HepG2 (cell line): ENCODE results near the gene PPP3CB. TPM values are rescaled to one million over a fixed set of nuclear protein-coding genes. Genes with fewer than 3 reads are reported as not detected.

Experiments
- ATAC-seq: fragments of 200-7000 bp; cut with Tn5 transposase; 3 replicates; pipeline ENCODE4 v1.9.1; 2020; ENCODE audit warnings: mild to moderate bottlenecking, moderate library complexity
- BruUV-seq: library from RNA; stranded (reverse); fragments of 400-500 nt; replicated peaks from 2 replicates; lab custom pipeline; 2021; lab: Mats Ljungman, UMichigan
- CTCF ChIA-PET: fragments of 300-600 bp; formaldehyde crosslinking; extraction: SDS; loops from one replicate; lab custom pipeline; 2021; ENCODE audit warnings: low total read pairs, inconsistent platforms, low intra/inter-chr PET ratio; lab: Yijun Ruan, JAX
- POLR2A ChIA-PET: fragments of 350-600 bp; sonication (Branson Sonifier 250); formaldehyde crosslinking; loops from one replicate; lab custom pipeline; 2020; ENCODE audit warnings: antibody characterized with exemption, inconsistent platforms; lab: Yijun Ruan, JAX
- DNase-seq: peaks from one replicate; pipeline ENCODE4 v3.0.0-alpha.2; 2015; ENCODE audit warnings: low spot score
- FAIRE-seq: peaks from 3 replicates; lab custom pipeline; 2011; peaks lifted over from hg19 to GRCh38; lab: Jason Lieb, UNC
- H2AFZ ChIP-seq: one replicate; pipeline ENCODE4 v1.6.1; 2011; ENCODE audit warnings: low read length, inconsistent platforms
- H3K27ac ChIP-seq: fragments of 300-600 bp; 3 replicates; pipeline ENCODE4 v1.8.0; 2011; ENCODE audit warnings: mixed run types, mild to moderate bottlenecking, mixed read lengths, low read length, inconsistent platforms; ENCODE audit not compliant: insufficient read depth; ENCODE audit errors: extremely low read length
- H3K27me3 ChIP-seq, 2 experiments: fragments of 200-600 bp in 1 of 2; 2 replicates in 1 of 2; 3 replicates in 1 of 2; pipeline versions ENCODE4 v1.6.0 to v1.8.0; 2011; ENCODE audit warnings: low read length in 2 of 2, mild to moderate bottlenecking in 2 of 2, moderate library complexity in 2 of 2, inconsistent platforms in 1 of 2; ENCODE audit not compliant: insufficient read depth in 2 of 2, control insufficient read depth in 1 of 2
- H3K36me3 ChIP-seq, 2 experiments: fragments of 200-600 bp in 1 of 2; replicated peaks in 1 of 2; 2 replicates in 1 of 2; 3 replicates in 1 of 2; pipeline versions ENCODE4 v1.5.1 to v1.8.0; 2011; ENCODE audit warnings: low read length in 2 of 2, inconsistent platforms in 1 of 2; ENCODE audit not compliant: insufficient read depth in 2 of 2, control insufficient read depth in 1 of 2
- H3K4me1 ChIP-seq: 2 replicates; pipeline ENCODE4 v1.5.1; 2012; ENCODE audit warnings: low read length, inconsistent platforms; ENCODE audit not compliant: insufficient read depth
- H3K4me2 ChIP-seq: 2 replicates; pipeline ENCODE4 v1.6.0; 2011; ENCODE audit warnings: low read depth, low read length, inconsistent platforms
- H3K4me3 ChIP-seq, 3 experiments: fragments of 200-600 bp in 1 of 3; sonication (generic), shearing (Covaris generic) in 1 of 3; replicated peaks in 1 of 3; 2 replicates each; pipeline ENCODE4 v1.5.1; 2011 to 2016; ENCODE audit warnings: low read length in 3 of 3, inconsistent platforms in 2 of 3, low read depth in 2 of 3, mild to moderate bottlenecking in 2 of 3, control low read depth in 1 of 3, mixed read lengths in 1 of 3; ENCODE audit not compliant: insufficient read depth in 1 of 3
- H3K79me2 ChIP-seq: one replicate; pipeline ENCODE4 v1.6.1; 2011; ENCODE audit warnings: low read length, inconsistent platforms; ENCODE audit not compliant: insufficient read depth
- H3K9ac ChIP-seq: 2 replicates; pipeline ENCODE4 v1.6.0; 2011; ENCODE audit warnings: mild to moderate bottlenecking, low read depth, low read length, inconsistent platforms; ENCODE audit not compliant: insufficient read depth
- H3K9me3 ChIP-seq: 2 replicates; pipeline ENCODE4 v1.5.1; 2012; ENCODE audit warnings: mild to moderate bottlenecking, low read length
- H4K20me1 ChIP-seq: 2 replicates; pipeline ENCODE4 v1.6.0; 2011; ENCODE audit warnings: inconsistent platforms, mild to moderate bottlenecking, low read length, moderate library complexity; ENCODE audit not compliant: insufficient read depth
- ARNT2 ChIP-seq: sonication (generic); formaldehyde crosslinking; IDR thresholded peaks from 2 replicates; pipeline ENCODE4 v1.8.0; 2022; ENCODE audit warnings: mild to moderate bottlenecking, low read depth, missing genetic modification reagents, moderate library complexity
- ATF1 ChIP-seq: IDR thresholded peaks from 2 replicates; pipeline ENCODE4 v1.6.1; 2016; ENCODE audit warnings: mild to moderate bottlenecking, control low read depth
- KLF12 ChIP-seq: sonication (generic); formaldehyde crosslinking; IDR thresholded peaks from 2 replicates; pipeline ENCODE4 v1.4.0; 2020; ENCODE audit warnings: missing genetic modification reagents, borderline replicate concordance
- MAFG ChIP-seq: sonication (generic); formaldehyde crosslinking; IDR thresholded peaks from 2 replicates; pipeline ENCODE4 v1.5.1; 2020; ENCODE audit warnings: mild to moderate bottlenecking, missing genetic modification reagents
- MIXL1 ChIP-seq: IDR thresholded peaks from 2 replicates; pipeline ENCODE4 v1.6.1; 2016
- NCOR1 ChIP-seq: fragments of 200-600 bp; sonication (generic); IDR thresholded peaks from 2 replicates; pipeline ENCODE4 v1.7.0; 2017; ENCODE audit warnings: antibody characterized with exemption, low read length, borderline replicate concordance
- REPIN1 ChIP-seq: sonication (generic); formaldehyde crosslinking; IDR thresholded peaks from 2 replicates; pipeline ENCODE4 v1.8.0; 2022; ENCODE audit warnings: missing genetic modification reagents, low read depth, mild to moderate bottlenecking, borderline replicate concordance
- TAF1 ChIP-seq: sonication (generic); formaldehyde crosslinking; IDR thresholded peaks from 2 replicates; pipeline ENCODE4 v1.4.0; 2020; ENCODE audit warnings: missing genetic modification reagents
- ZFP1 ChIP-seq: IDR thresholded peaks from 2 replicates; pipeline ENCODE4 v1.6.1; 2016
- ZMYM4 ChIP-seq: sonication (generic); formaldehyde crosslinking; IDR thresholded peaks from 2 replicates; pipeline ENCODE4 v1.8.1; 2023; ENCODE audit warnings: mild to moderate bottlenecking, missing genetic modification reagents
- ZNF136 ChIP-seq: sonication (generic); formaldehyde crosslinking; IDR thresholded peaks from 2 replicates; pipeline ENCODE4 v1.8.1; 2022; ENCODE audit warnings: low read depth, mild to moderate bottlenecking, moderate library complexity, missing genetic modification reagents
- ZNF335 ChIP-seq: sonication (generic); formaldehyde crosslinking; IDR thresholded peaks from 2 replicates; pipeline ENCODE4 v1.4.0; 2020; ENCODE audit warnings: missing genetic modification reagents
- ZNF33B ChIP-seq: sonication (generic); formaldehyde crosslinking; IDR thresholded peaks from 2 replicates; pipeline ENCODE4 v1.5.1; 2020; ENCODE audit warnings: mild to moderate bottlenecking, missing genetic modification reagents
- ZNF367 ChIP-seq: sonication (generic); formaldehyde crosslinking; IDR thresholded peaks from 2 replicates; pipeline ENCODE4 v1.4.0; 2020; ENCODE audit warnings: missing genetic modification reagents, borderline replicate concordance
- ZNF558 ChIP-seq: sonication (generic); formaldehyde crosslinking; IDR thresholded peaks from 2 replicates; pipeline ENCODE4 v1.9.0; 2022; ENCODE audit warnings: mild to moderate bottlenecking, missing genetic modification reagents, borderline replicate concordance
- ZNF879 ChIP-seq: sonication (generic); formaldehyde crosslinking; IDR thresholded peaks from 2 replicates; pipeline ENCODE4 v1.8.1; 2023; ENCODE audit warnings: missing genetic modification reagents
- WGBS: methylation state at CpG from one replicate; pipeline ENCODE4 v1.1.6; 2017; ENCODE audit warnings: low lambda C conversion rate; 5-methylcytosine and 5-hydroxymethylcytosine counted together
- in situ Hi-C: cut with HindIII; loops from 2 replicates; pipeline ENCODE4 v1.10.0; 2017; ENCODE audit warnings: low pct_unique_long_range_greater_than_20kb; ENCODE audit not compliant: extremely low pct_ligation_motif_present
- intact Hi-C: fragments of 100-400 bp; cut with micrococcal nuclease; formaldehyde crosslinking; loops from one replicate; pipeline ENCODE4 v1.10.0; 2022; ENCODE audit not compliant: unreplicated experiment
- polyA plus RNA-seq, 8 experiments: library from polyadenylated mRNA; depleted of rRNA in 3 of 8; stranded (reverse) in 7 of 8; unstranded in 1 of 8; fragments of >200 nt; fragmentation: Illumina TruSeq in 4 of 8; extraction: Trizol in 4 of 8; gene quantifications; 2 replicates each; pipeline versions ENCODE4 v1.2.1 to v1.2.3, GENCODE V29; 2011 to 2016; ENCODE audit warnings: low read depth in 4 of 8, missing spikeins in 1 of 8, mixed read lengths in 1 of 8; ENCODE audit not compliant: insufficient read depth in 1 of 8
- total RNA-seq, 5 experiments: library from RNA; depleted of rRNA; stranded (reverse); fragments of >200 nt; fragmentation: Illumina TruSeq; extraction: Trizol; gene quantifications; 2 replicates each; pipeline ENCODE4 v1.2.3, GENCODE V29; 2016; ENCODE audit warnings: low read depth in 1 of 5
- TF ChIP-seq, protein P1 (sequence below): sonication (generic); formaldehyde crosslinking; IDR thresholded peaks from 2 replicates; pipeline ENCODE4 v1.5.0; 2020; ENCODE audit warnings: missing genetic modification reagents
- TF ChIP-seq, protein P2 (sequence below): sonication (generic); formaldehyde crosslinking; IDR thresholded peaks from 2 replicates; pipeline ENCODE4 v1.8.0; 2023; ENCODE audit warnings: mild to moderate bottlenecking, missing genetic modification reagents
- TF ChIP-seq, protein P3 (sequence below): IDR thresholded peaks from 2 replicates; pipeline ENCODE4 v1.6.1; 2016; ENCODE audit warnings: low read depth, control low read depth
- TF ChIP-seq, protein P4 (sequence below): sonication (generic); formaldehyde crosslinking; IDR thresholded peaks from 2 replicates; pipeline ENCODE4 v1.4.0; 2020; ENCODE audit warnings: missing genetic modification reagents, mild to moderate bottlenecking, borderline replicate concordance

PPP3CB gene
- total and polyA plus RNA-seq, 2 of the 13 experiments (the other 11 are each of a cell fraction or from before 2014, with no cell fraction given), result 8.7 to 11.4 TPM

DNA sequence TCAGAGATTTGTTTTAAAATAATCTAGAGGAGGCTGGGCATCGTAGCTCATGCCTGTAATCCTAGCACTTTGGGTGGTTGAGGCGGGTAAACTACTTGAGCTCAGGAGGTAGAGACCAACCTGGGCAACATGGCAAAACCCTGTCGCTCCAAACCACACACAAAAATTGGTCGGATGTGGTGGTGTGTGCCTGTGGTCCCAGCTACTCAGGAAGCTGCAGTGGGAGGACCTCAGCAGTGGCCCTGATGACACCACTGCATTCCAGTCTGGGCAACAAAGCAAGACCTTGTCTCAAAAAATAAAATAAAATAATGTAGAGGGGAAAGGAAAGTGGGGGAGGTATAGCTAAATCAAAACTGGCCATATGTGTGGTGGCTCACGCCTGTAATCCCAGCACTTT, 13.9 kb upstream of the PPP3CB start (continued):
- TF ChIP-seq ZNF33B (CRISPR knock-in tag), result no peak

DNA sequence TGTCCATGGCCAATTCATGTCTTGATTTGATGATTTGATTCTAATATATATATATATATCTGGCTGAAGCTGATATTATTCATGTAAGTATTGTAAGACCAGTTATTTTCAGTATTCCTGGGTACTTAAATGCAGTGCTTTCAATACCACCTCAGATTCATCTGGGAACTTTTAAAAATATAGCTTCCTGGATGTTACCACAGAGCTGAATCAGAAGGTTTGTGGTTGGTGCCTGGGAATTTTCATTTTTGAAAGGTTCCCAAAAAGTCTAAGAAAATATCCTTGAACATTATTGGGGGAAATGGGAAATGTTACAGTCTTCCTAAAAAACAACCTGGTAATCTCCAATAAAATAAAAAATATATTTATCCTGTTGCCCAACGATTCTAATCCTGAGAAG, 10.7 kb upstream of the PPP3CB start:
- in situ Hi-C loops, result no loop called here
- BruUV-seq, result no TSS peak
- POLR2A ChIA-PET, result no interaction called here
- Histone ChIP-seq H3K27me3 (no peaks in the 10 kb centered on the region), H3K79me2 (no peaks in the 10 kb centered on the region), H3K4me2 (no peak overlapping the region), H4K20me1 (no peaks in the 10 kb centered on the region), H3K9me3 (no peaks in the 10 kb centered on the region), H2AFZ (no peak overlapping the region), H3K4me1 (no peaks in the 10 kb centered on the region), H3K36me3 (peaks cover 0 to 1% of the 10 kb centered on the region in 2 experiments; a peak in 1 of 5 replicates), H3K27ac (no peak overlapping the region), H3K9ac (no peak overlapping the region), H3K4me3 (no peak overlapping the region)
- ATAC-seq, result no peak
- WGBS, result 74% methylated on average over 1 of the region's 1 CpG
- no peak for DNase-seq
- CTCF ChIA-PET, result no interaction called here
- intact Hi-C loops, result no loop called here
- TF ChIP-seq ZMYM4 (CRISPR knock-in tag), result no peak
- no peak for TF ChIP-seq TAF1
- TF ChIP-seq ZNF136, result no peak
- no peak for TF ChIP-seq REPIN1
- TF ChIP-seq ZNF558 (CRISPR knock-in tag), result no peak
- TF ChIP-seq ZFP1 (CRISPR knock-in tag), result no peak
- TF ChIP-seq ZNF335 (CRISPR knock-in tag), result no peak
- no peak for TF ChIP-seq ZNF367 (CRISPR knock-in tag)
- no peak for TF ChIP-seq ZNF879
- TF ChIP-seq, protein P1, sequence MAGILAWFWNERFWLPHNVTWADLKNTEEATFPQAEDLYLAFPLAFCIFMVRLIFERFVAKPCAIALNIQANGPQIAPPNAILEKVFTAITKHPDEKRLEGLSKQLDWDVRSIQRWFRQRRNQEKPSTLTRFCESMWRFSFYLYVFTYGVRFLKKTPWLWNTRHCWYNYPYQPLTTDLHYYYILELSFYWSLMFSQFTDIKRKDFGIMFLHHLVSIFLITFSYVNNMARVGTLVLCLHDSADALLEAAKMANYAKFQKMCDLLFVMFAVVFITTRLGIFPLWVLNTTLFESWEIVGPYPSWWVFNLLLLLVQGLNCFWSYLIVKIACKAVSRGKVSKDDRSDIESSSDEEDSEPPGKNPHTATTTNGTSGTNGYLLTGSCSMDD (CRISPR knock-in tag), result no peak
- TF ChIP-seq MAFG (CRISPR knock-in tag), result no peak
- TF ChIP-seq, protein P2, sequence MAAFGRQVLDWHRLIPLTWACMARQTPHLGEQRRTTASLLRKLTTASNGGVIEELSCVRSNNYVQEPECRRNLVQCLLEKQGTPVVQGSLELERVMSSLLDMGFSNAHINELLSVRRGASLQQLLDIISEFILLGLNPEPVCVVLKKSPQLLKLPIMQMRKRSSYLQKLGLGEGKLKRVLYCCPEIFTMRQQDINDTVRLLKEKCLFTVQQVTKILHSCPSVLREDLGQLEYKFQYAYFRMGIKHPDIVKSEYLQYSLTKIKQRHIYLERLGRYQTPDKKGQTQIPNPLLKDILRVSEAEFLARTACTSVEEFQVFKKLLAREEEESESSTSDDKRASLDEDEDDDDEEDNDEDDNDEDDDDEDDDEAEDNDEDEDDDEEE (CRISPR knock-in tag), result no peak
- TF ChIP-seq, protein P3, sequence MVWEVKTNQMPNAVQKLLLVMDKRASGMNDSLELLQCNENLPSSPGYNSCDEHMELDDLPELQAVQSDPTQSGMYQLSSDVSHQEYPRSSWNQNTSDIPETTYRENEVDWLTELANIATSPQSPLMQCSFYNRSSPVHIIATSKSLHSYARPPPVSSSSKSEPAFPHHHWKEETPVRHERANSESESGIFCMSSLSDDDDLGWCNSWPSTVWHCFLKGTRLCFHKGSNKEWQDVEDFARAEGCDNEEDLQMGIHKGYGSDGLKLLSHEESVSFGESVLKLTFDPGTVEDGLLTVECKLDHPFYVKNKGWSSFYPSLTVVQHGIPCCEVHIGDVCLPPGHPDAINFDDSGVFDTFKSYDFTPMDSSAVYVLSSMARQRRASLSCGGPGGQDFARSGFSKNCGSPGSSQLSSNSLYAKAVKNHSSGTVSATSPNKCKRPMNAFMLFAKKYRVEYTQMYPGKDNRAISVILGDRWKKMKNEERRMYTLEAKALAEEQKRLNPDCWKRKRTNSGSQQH (CRISPR knock-in tag), result no peak
- TF ChIP-seq, protein P4, sequence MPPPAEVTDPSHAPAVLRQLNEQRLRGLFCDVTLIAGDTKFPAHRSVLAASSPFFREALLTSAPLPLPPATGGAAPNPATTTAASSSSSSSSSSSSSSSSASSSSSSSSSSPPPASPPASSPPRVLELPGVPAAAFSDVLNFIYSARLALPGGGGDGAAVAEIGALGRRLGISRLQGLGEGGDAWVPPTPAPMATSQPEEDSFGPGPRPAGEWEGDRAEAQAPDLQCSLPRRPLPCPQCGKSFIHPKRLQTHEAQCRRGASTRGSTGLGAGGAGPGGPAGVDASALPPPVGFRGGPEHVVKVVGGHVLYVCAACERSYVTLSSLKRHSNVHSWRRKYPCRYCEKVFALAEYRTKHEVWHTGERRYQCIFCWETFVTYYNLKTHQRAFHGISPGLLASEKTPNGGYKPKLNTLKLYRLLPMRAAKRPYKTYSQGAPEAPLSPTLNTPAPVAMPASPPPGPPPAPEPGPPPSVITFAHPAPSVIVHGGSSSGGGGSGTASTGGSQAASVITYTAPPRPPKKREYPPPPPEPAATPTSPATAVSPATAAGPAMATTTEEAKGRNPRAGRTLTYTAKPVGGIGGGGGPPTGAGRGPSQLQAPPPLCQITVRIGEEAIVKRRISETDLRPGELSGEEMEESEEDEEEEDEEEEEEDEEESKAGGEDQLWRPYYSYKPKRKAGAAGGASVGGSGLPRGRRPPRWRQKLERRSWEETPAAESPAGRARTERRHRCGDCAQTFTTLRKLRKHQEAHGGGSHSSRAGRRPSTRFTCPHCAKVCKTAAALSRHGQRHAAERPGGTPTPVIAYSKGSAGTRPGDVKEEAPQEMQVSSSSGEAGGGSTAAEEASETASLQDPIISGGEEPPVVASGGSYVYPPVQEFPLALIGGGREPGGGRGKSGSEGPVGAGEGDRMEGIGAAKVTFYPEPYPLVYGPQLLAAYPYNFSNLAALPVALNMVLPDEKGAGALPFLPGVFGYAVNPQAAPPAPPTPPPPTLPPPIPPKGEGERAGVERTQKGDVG (CRISPR knock-in tag), result no peak
- no peak for TF ChIP-seq NCOR1
- TF ChIP-seq ARNT2 (CRISPR knock-in tag), result no peak
- TF ChIP-seq MIXL1 (CRISPR knock-in tag), result no peak
- no peak for TF ChIP-seq KLF12 (CRISPR knock-in tag)
- no peak for TF ChIP-seq ATF1 (CRISPR knock-in tag)
- no peak for FAIRE-seq
